H9 (cell line): ENCODE measurements around the gene ESRRB. TPM values are rescaled to one million over a fixed set of nuclear protein-coding genes. Genes with fewer than 3 reads are reported as not detected.

Source experiments
- DNase-seq: peaks from one replicate; pipeline ENCODE4 v3.0.0-alpha.2; 2017
- H2AFZ ChIP-seq: one replicate; pipeline ENCODE4 v1.6.1; 2013; ENCODE audit warnings: mild to moderate bottlenecking, low read length, control low read depth, moderate library complexity
- H2AK5ac ChIP-seq: 2 replicates; pipeline ENCODE4 v1.6.1; 2013; ENCODE audit warnings: low read length, control low read depth, mixed read lengths; ENCODE audit not compliant: insufficient read length
- H2BK120ac ChIP-seq: one replicate; pipeline ENCODE4 v1.6.1; 2013; ENCODE audit warnings: low read depth, mild to moderate bottlenecking, low read length, control low read depth, inconsistent platforms; ENCODE audit not compliant: poor library complexity, severe bottlenecking
- H2BK12ac ChIP-seq: 2 replicates; pipeline ENCODE4 v1.6.1; 2013; ENCODE audit warnings: low read length, control low read depth, mixed read lengths, low read depth; ENCODE audit not compliant: insufficient read length
- H2BK15ac ChIP-seq: 2 replicates; pipeline ENCODE4 v1.6.1; 2013; ENCODE audit warnings: low read depth, low read length, control low read depth
- H2BK20ac ChIP-seq: one replicate; pipeline ENCODE4 v1.6.1; 2013; ENCODE audit warnings: low read depth, mild to moderate bottlenecking, low read length, control low read depth, inconsistent platforms; ENCODE audit not compliant: poor library complexity, severe bottlenecking
- H2BK5ac ChIP-seq: 2 replicates; pipeline ENCODE4 v1.6.1; 2013; ENCODE audit warnings: low read length, control low read depth, mixed read lengths; ENCODE audit not compliant: insufficient read length
- H3K14ac ChIP-seq: 2 replicates; pipeline ENCODE4 v1.6.1; 2013; ENCODE audit warnings: low read length, control low read depth; ENCODE audit not compliant: insufficient read depth
- H3K18ac ChIP-seq: 2 replicates; pipeline ENCODE4 v1.6.1; 2013; ENCODE audit warnings: low read depth, mild to moderate bottlenecking, mixed read lengths, low read length, control low read depth; ENCODE audit not compliant: insufficient read length
- H3K23ac ChIP-seq: 2 replicates; pipeline ENCODE4 v1.6.1; 2013; ENCODE audit warnings: low read length, control low read depth, mixed read lengths, low read depth; ENCODE audit not compliant: insufficient read length
- H3K23me2 ChIP-seq: 2 replicates; pipeline ENCODE4 v1.6.1; 2013; ENCODE audit warnings: low read depth, mild to moderate bottlenecking, mixed read lengths, low read length, control low read depth; ENCODE audit not compliant: insufficient read length, poor library complexity, severe bottlenecking
- H3K27ac ChIP-seq: 2 replicates; pipeline ENCODE4 v1.5.1; 2013; ENCODE audit warnings: low read length, control low read depth, mixed read lengths, low read depth; ENCODE audit not compliant: insufficient read length
- H3K27me3 ChIP-seq: 2 replicates; pipeline ENCODE4 v1.6.1; 2013; ENCODE audit warnings: low read length, control low read depth, inconsistent platforms; ENCODE audit not compliant: insufficient read depth
- H3K4ac ChIP-seq: 2 replicates; pipeline ENCODE4 v1.6.1; 2013; ENCODE audit warnings: low read depth, mild to moderate bottlenecking, control low read depth, inconsistent platforms, low read length, moderate library complexity
- H3K4me1 ChIP-seq: 2 replicates; pipeline ENCODE4 v1.6.1; 2013; ENCODE audit warnings: low read length, control low read depth, inconsistent platforms; ENCODE audit not compliant: insufficient read depth
- H3K4me2 ChIP-seq: 2 replicates; pipeline ENCODE4 v1.6.1; 2013; ENCODE audit warnings: low read length, control low read depth, mixed read lengths; ENCODE audit not compliant: insufficient read length, insufficient read depth
- H3K56ac ChIP-seq: 2 replicates; pipeline ENCODE4 v1.6.1; 2013; ENCODE audit warnings: low read depth, mild to moderate bottlenecking, mixed read lengths, low read length, control low read depth; ENCODE audit not compliant: insufficient read length
- H3K79me1 ChIP-seq: 2 replicates; pipeline ENCODE4 v1.6.1; 2013; ENCODE audit warnings: low read depth, mild to moderate bottlenecking, moderate library complexity, low read length, control low read depth, inconsistent platforms; ENCODE audit not compliant: insufficient read depth, poor library complexity, severe bottlenecking
- H3K79me2 ChIP-seq: 2 replicates; pipeline ENCODE4 v1.6.1; 2013; ENCODE audit warnings: low read length, control low read depth, inconsistent platforms; ENCODE audit not compliant: insufficient read depth
- H3K9ac ChIP-seq: 2 replicates; pipeline ENCODE4 v1.6.1; 2013; ENCODE audit warnings: low read length, control low read depth, mixed read lengths; ENCODE audit not compliant: insufficient read length; ENCODE audit errors: extremely low read depth
- H3K9me3 ChIP-seq: one replicate; pipeline ENCODE4 v1.6.1; 2013; ENCODE audit warnings: low read depth, low read length, inconsistent platforms; ENCODE audit not compliant: control insufficient read depth
- H3T11ph ChIP-seq: one replicate; pipeline ENCODE4 v1.6.1; 2013; ENCODE audit warnings: mild to moderate bottlenecking, low read length, control low read depth, inconsistent platforms
- H4K20me1 ChIP-seq: one replicate; pipeline ENCODE4 v1.6.1; 2013; ENCODE audit not compliant: control insufficient read depth, insufficient read length, insufficient read depth
- H4K5ac ChIP-seq: 2 replicates; pipeline ENCODE4 v1.6.1; 2013; ENCODE audit warnings: low read depth, mild to moderate bottlenecking, mixed read lengths, low read length, control low read depth; ENCODE audit not compliant: insufficient read length
- H4K8ac ChIP-seq: replicated peaks from 2 replicates; pipeline ENCODE4 v1.6.1; 2013; ENCODE audit warnings: low read length, control low read depth, mixed read lengths, low read depth; ENCODE audit not compliant: insufficient read length
- H4K91ac ChIP-seq: 2 replicates; pipeline ENCODE4 v1.6.1; 2013; ENCODE audit warnings: low read depth, mild to moderate bottlenecking, moderate library complexity, mixed read lengths, low read length, control low read depth; ENCODE audit not compliant: insufficient read length
- H3K27ac Mint-ChIP-seq, 3 experiments: 2 replicates in 2 of 3; 3 replicates in 1 of 3; pipeline ENCODE4 v1.8.0; 2020 to 2021; ENCODE audit warnings: mixed read lengths in 3 of 3, mild to moderate bottlenecking in 1 of 3, moderate library complexity in 1 of 3
- H3K27me3 Mint-ChIP-seq: 2 replicates; pipeline ENCODE4 v1.8.0; 2021; ENCODE audit warnings: low read depth, mild to moderate bottlenecking, moderate library complexity, mixed read lengths
- H3K36me3 Mint-ChIP-seq, 3 experiments: 2 replicates in 2 of 3; 3 replicates in 1 of 3; pipeline ENCODE4 v1.8.0; 2020 to 2021; ENCODE audit warnings: low read depth in 3 of 3, mixed read lengths in 3 of 3; ENCODE audit not compliant: insufficient read depth in 1 of 3
- H3K4me1 Mint-ChIP-seq, 2 experiments: 2 replicates each; pipeline ENCODE4 v1.8.0; 2020; ENCODE audit warnings: mixed read lengths in 2 of 2
- H3K4me3 Mint-ChIP-seq, 2 experiments: 2 replicates in 1 of 2; 3 replicates in 1 of 2; pipeline ENCODE4 v1.8.0; 2020 to 2021; ENCODE audit warnings: mild to moderate bottlenecking in 2 of 2, mixed read lengths in 2 of 2, moderate library complexity in 1 of 2
- H3K9me3 Mint-ChIP-seq, 2 experiments: 2 replicates in 1 of 2; 3 replicates in 1 of 2; pipeline ENCODE4 v1.8.0; 2020; ENCODE audit warnings: mild to moderate bottlenecking in 2 of 2, mixed read lengths in 2 of 2, moderate library complexity in 1 of 2
- CTCF ChIP-seq: fragments of 200-600 bp; sonication (generic); conservative IDR thresholded peaks from 3 replicates; pipeline ENCODE4 v1.8.0; 2021; ENCODE audit warnings: antibody characterized with exemption, mild to moderate bottlenecking
- WGBS: extraction: QIAGEN DNeasy Blood & Tissue Kit; methylation state at CpG from one replicate; pipeline ENCODE4 v1.1.7; 2013; ENCODE audit warnings: missing lambda C conversion rate, low lambda C conversion rate, mixed read lengths; ENCODE audit not compliant: insufficient read length; ENCODE audit errors: extremely low coverage; 5-methylcytosine and 5-hydroxymethylcytosine counted together
- total RNA-seq: library from RNA; stranded (reverse); gene quantifications from 2 replicates; pipeline ENCODE4 v1.2.1, GENCODE V29; 2021

ESRRB gene
- total RNA-seq, 1 experiment from 2014 or later = 0.11 TPM

GRCh38 chr14:76376878-76377734 is 1.2 kb downstream of the ESRRB start:
- H3K27ac Mint-ChIP-seq = no peak overlapping the region
- no CpG with 5 or more reads among the region's 80 CpGs for WGBS
- no peak overlapping the region for H2AFZ ChIP-seq

More at GRCh38 chr14:76376878-76377734, 1.2 kb downstream of the ESRRB start:
- Histone ChIP-seq H4K91ac (no peak overlapping the region), H3K79me2 (no peaks in the 10 kb centered on the region), H3K4me2 (peak overlapping the region; percentile 90), H2BK20ac (no peak overlapping the region), H2BK120ac (no peak overlapping the region), H4K5ac (no peak overlapping the region), H3K23ac (no peak overlapping the region), H3K56ac (no peak overlapping the region), H4K8ac (no peak overlapping the region), H3K79me1 (no peaks in the 10 kb centered on the region), H2AK5ac (no peak overlapping the region), H3K14ac (no peak overlapping the region), H4K20me1 (no peaks in the 10 kb centered on the region), H3K4me1 (peaks cover 4% of the 10 kb centered on the region; the same call in 1 of the 2 replicates), H3K23me2 (peaks cover 15% of the 10 kb centered on the region), H3K4ac (no peak overlapping the region), H3K18ac (no peak overlapping the region), H2BK12ac (no peak overlapping the region), H3T11ph (no peak overlapping the region), H2BK15ac (no peak overlapping the region), H3K9ac (no peak overlapping the region), H3K9me3 (no peaks in the 10 kb centered on the region), H3K27me3 (peaks cover 40% of the 10 kb centered on the region), H2BK5ac (no peak overlapping the region), H3K27ac (no peak overlapping the region)
- Mint-ChIP-seq H3K4me1 (peaks cover 11 to 17% of the 10 kb centered on the region in 2 experiments), H3K9me3 (peaks cover 0 to 3% of the 10 kb centered on the region in 2 experiments; a peak in 1 of 5 replicates), H3K4me3 (peak overlapping the region; percentile 72 to 90), H3K27me3 (peaks cover 100% of the 10 kb centered on the region), H3K36me3 (no peaks in the 10 kb centered on the region)
- DNase-seq = no peak
- TF ChIP-seq CTCF = no peak
